Left colon (tissue), 2 donors: Measurements from ENCODE around the gene RGS12. TPM values are rescaled to one million over a fixed set of nuclear protein-coding genes. Genes with fewer than 3 reads are reported as not detected.

Experiments used
- ATAC-seq: fragments of 200-7000 bp; cut with Tn5 transposase; one replicate; pipeline ENCODE4 v1.9.1; 2020; ENCODE audit warnings: mild to moderate bottlenecking, moderate library complexity
- DNase-seq, 2 donors: peaks; one replicate each; pipeline ENCODE4 v3.0.0-alpha.2; 2020
- intact Hi-C, 2 donors: fragments of 100-400 bp; cut with DNase I in 1 of 2; cut with micrococcal nuclease in 1 of 2; formaldehyde crosslinking; loops; one replicate each; pipeline versions ENCODE4 v1.11.2 to v1.14.0; 2022; cut with DNase I, micrococcal nuclease
- total RNA-seq, 2 donors: library from RNA; stranded (reverse); fragmentation: NEBNext Ultra II Directional; extraction: Animal tissue kit (Norgen Biotek cat#: 25700); gene quantifications; one replicate each; pipeline ENCODE4 v1.2.1, GENCODE V29; 2021
- donor health status: DM: no; HTN: no; CAD: no.
- donor health status: DM: yes; HTN: yes; CAD: no.

RGS12 gene
- total RNA-seq, 2 donors from 2014 or later: 21.5 to 23.5 TPM

- no peak for DNase-seq
- no peak for ATAC-seq
- intact Hi-C loops: no loop called here
Observed at GRCh38 chr4:3317011-3317655, 24.3 kb downstream of the RGS12 start.

- intact Hi-C loops: no loop called here
- ATAC-seq: no peak
- no peak for DNase-seq
Observed at GRCh38 chr4:3317656-3318211, 24.9 kb downstream of the RGS12 start.

- peak; percentile 59 for ATAC-seq
- no peak for DNase-seq
- intact Hi-C loops: no loop called here
Observed at GRCh38 chr4:3318561-3319021, 25.8 kb downstream of the RGS12 start.

GRCh38 chr4:3320361-3321023 is 27.7 kb downstream of the RGS12 start:
- DNase-seq (no peak), ATAC-seq (peak; percentile 26)
- intact Hi-C loops: no loop called here

- ATAC-seq (no peak), DNase-seq (no peak)
- intact Hi-C loops: no loop called here
Observed at GRCh38 chr4:3321295-3321889, 28.6 kb downstream of the RGS12 start.

GRCh38 chr4:3322059-3322550 is 29.3 kb downstream of the RGS12 start:
- DNase-seq (no peak), ATAC-seq (no peak)
- intact Hi-C loops: no loop called here

GRCh38 chr4:3323071-3323481 is 30.3 kb downstream of the RGS12 start:
- no peak for DNase-seq
- ATAC-seq: peak; percentile 57
- intact Hi-C loops: no loop called here

- no peak for ATAC-seq
- intact Hi-C loops: no loop called here
- no peak for DNase-seq
Observed at GRCh38 chr4:3324093-3324815, 31.4 kb downstream of the RGS12 start.

- no peak for DNase-seq
Observed at GRCh38 chr4:3328814-3329663, 36.2 kb downstream of the RGS12 start.

GRCh38 chr4:3329887-3330286 is 37.1 kb downstream of the RGS12 start:
- ATAC-seq (no peak), DNase-seq (no peak)
- intact Hi-C loops: no loop called here

More at GRCh38 chr4:3328814-3329663, 36.2 kb downstream of the RGS12 start:
- intact Hi-C loops: no loop called here
- no peak for ATAC-seq

- no peak for DNase-seq
- ATAC-seq: peak; percentile 69
- intact Hi-C loops: no loop called here
Observed at GRCh38 chr4:3330707-3331106, 37.9 kb downstream of the RGS12 start.

GRCh38 chr4:3331511-3332394 is 38.9 kb downstream of the RGS12 start:
- ATAC-seq (no peak), DNase-seq (no peak)

GRCh38 chr4:3332498-3332897 is 39.7 kb downstream of the RGS12 start:
- DNase-seq: no peak
- no peak for ATAC-seq
- intact Hi-C loops: no loop called here

More at GRCh38 chr4:3331511-3332394, 38.9 kb downstream of the RGS12 start:
- intact Hi-C loops: no loop called here

- no peak for DNase-seq
- intact Hi-C loops: no loop called here
- ATAC-seq: no peak
Observed at GRCh38 chr4:3334316-3334715, 41.5 kb downstream of the RGS12 start.

GRCh38 chr4:3335385-3335784 is 42.6 kb downstream of the RGS12 start:
- DNase-seq: no peak
- ATAC-seq: no peak
- intact Hi-C loops: no loop called here

GRCh38 chr4:3335982-3336381 is 43.2 kb downstream of the RGS12 start:
- intact Hi-C loops: no loop called here
- ATAC-seq: no peak
- DNase-seq: no peak
